ENCODE measurements around the gene MINDY3. TPM values are rescaled to one million over a fixed set of nuclear protein-coding genes. Genes with fewer than 3 reads are reported as not detected.

Gene MINDY3
- total RNA-seq, 2 donors from 2014 or later, result 23.3 to 30.5 TPM

DNA sequence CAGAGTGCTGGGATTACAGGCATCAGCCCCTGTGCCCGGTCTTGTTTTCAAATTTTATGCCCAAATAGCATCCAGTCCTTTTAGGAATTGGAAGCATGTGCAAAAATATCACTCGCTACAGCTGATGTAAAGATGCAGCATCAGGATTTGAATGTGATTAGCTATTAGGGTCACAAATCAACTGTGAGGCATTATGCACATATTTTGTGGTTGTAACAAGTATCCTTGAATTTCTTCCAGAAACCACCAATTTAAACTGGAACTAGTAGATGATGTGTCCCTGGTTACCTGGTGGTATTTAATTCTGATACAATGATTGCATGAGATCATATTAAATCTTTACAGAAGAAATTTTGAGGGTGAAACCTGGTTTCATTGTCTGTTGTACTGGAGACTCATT, 99.6 kb downstream of the MINDY3 start:
- Histone ChIP-seq H3K36me3 (no peaks in the 10 kb centered on the region), H3K27me3 (replicated peaks; ENCODE audit: insufficient read depth) (no peaks in the 10 kb centered on the region), H3K9me3 (no peaks in the 10 kb centered on the region), H3K4me3 (no peak overlapping the region), H3K27ac (no peak overlapping the region), H3K4me1 (replicated peaks) (no peaks in the 10 kb centered on the region)
- DNase-seq (ENCODE audit: low spot score), result no peak
- intact Hi-C loops (cut with DNase I), result no loop called here
- TF ChIP-seq POLR2A (IDR thresholded peaks at IDR 0.05), result no peak
- no peak for TF ChIP-seq POLR2AphosphoS5 (IDR thresholded peaks at IDR 0.05)
- TF ChIP-seq, protein P1, sequence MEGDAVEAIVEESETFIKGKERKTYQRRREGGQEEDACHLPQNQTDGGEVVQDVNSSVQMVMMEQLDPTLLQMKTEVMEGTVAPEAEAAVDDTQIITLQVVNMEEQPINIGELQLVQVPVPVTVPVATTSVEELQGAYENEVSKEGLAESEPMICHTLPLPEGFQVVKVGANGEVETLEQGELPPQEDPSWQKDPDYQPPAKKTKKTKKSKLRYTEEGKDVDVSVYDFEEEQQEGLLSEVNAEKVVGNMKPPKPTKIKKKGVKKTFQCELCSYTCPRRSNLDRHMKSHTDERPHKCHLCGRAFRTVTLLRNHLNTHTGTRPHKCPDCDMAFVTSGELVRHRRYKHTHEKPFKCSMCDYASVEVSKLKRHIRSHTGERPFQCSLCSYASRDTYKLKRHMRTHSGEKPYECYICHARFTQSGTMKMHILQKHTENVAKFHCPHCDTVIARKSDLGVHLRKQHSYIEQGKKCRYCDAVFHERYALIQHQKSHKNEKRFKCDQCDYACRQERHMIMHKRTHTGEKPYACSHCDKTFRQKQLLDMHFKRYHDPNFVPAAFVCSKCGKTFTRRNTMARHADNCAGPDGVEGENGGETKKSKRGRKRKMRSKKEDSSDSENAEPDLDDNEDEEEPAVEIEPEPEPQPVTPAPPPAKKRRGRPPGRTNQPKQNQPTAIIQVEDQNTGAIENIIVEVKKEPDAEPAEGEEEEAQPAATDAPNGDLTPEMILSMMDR (IDR thresholded peaks at IDR 0.05), result no peak
- WGBS, result 95% methylated on average over 2 of the region's 2 CpGs

DNA sequence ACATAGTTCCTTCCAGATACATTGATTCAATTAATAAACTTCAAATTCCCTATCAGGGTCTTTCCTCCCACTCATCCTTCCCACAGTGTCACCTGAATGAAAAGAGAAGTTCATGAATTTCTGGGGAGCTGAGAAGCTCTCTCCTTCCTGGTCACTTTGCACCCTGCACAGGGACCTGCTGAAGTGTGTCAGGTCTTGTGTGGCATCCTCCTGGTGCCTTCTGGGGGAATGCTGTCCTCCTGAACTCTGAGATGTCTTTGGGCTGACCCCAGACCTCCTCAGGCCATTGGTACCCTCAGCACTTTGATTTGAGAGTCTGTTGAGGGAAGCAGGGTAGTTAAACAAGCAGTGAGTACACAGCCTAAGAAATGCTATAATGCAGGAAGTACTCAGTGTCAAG, 101.0 kb downstream of the MINDY3 start:
- no peak overlapping the region for H3K27ac ChIP-seq
- no peaks in the 10 kb centered on the region for H3K36me3 ChIP-seq
- TF ChIP-seq, protein P1 (IDR thresholded peaks at IDR 0.05), result no peak
- TF ChIP-seq POLR2A (IDR thresholded peaks at IDR 0.05) (no peak), POLR2AphosphoS5 (IDR thresholded peaks at IDR 0.05) (no peak)
- no peak for DNase-seq (ENCODE audit: low spot score)
- intact Hi-C loops (cut with DNase I), result no loop called here
- no peaks in the 10 kb centered on the region for H3K4me1 ChIP-seq (replicated peaks)
- no peaks in the 10 kb centered on the region for H3K9me3 ChIP-seq
- H3K4me3 ChIP-seq, result no peak overlapping the region
- no peaks in the 10 kb centered on the region for H3K27me3 ChIP-seq (replicated peaks; ENCODE audit: insufficient read depth)

DNA sequence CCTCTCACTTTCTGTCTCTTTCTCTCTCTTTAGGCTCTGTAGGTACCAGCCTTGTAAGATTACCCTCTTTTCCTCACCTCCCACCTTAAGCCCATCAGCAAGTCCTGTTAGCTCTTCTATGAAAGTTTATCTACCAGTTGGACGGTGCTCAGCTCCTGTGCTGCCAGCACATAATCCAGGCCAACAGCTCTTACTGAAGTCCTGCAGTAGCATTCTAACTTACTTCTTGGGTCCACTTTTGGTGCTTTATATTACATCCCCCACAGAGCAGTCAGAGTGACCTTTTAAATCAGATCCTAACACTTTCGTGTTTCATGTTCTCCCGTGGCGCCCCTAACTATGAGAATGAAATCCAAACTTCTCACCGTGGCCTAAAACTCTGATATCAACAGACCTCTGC, 101.7 kb downstream of the MINDY3 start:
- Histone ChIP-seq H3K4me3 (no peak overlapping the region), H3K36me3 (no peaks in the 10 kb centered on the region), H3K9me3 (no peaks in the 10 kb centered on the region), H3K27ac (no peak overlapping the region), H3K4me1 (replicated peaks) (no peaks in the 10 kb centered on the region), H3K27me3 (replicated peaks; ENCODE audit: insufficient read depth) (no peaks in the 10 kb centered on the region)
- no peak for DNase-seq (ENCODE audit: low spot score)
- intact Hi-C loops (cut with DNase I), result no loop called here
- TF ChIP-seq POLR2A (IDR thresholded peaks at IDR 0.05), result no peak
- no peak for TF ChIP-seq POLR2AphosphoS5 (IDR thresholded peaks at IDR 0.05)
- TF ChIP-seq, protein P1 (IDR thresholded peaks at IDR 0.05), result no peak
- 75% methylated on average over 5 of the region's 5 CpGs for WGBS

DNA sequence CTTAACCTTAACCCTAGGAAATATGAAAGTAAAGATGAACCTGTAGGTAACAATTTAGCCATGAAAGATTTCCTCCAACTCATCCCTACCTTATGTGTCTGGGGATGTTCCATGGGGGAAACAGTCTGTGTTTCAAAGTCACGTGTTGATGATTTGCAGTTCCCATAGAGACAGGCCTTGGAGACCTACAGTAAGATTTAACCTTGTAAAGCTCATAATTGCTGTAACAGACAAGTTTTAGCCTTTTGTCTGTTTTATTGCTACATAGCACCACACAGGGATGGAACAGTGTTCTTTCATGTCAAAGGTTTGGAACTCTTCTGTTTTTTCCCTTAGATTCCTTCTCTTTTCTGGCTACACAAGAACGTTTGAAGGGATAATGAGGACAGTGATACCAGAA, 105.4 kb downstream of the MINDY3 start:
- H3K27me3 ChIP-seq (replicated peaks; ENCODE audit: insufficient read depth), result no peaks in the 10 kb centered on the region
- 16% methylated on average over 2 of the region's 2 CpGs for WGBS
- H3K36me3 ChIP-seq, result no peaks in the 10 kb centered on the region
- TF ChIP-seq, protein P1 (IDR thresholded peaks at IDR 0.05), result no peak
- TF ChIP-seq POLR2AphosphoS5 (IDR thresholded peaks at IDR 0.05) (no peak), POLR2A (IDR thresholded peaks at IDR 0.05) (no peak)
- H3K4me3 ChIP-seq, result no peak overlapping the region
- no peaks in the 10 kb centered on the region for H3K9me3 ChIP-seq
- H3K4me1 ChIP-seq (replicated peaks), result no peaks in the 10 kb centered on the region
- intact Hi-C loops (cut with DNase I), result no loop called here
- DNase-seq (ENCODE audit: low spot score), result no peak
- no peak overlapping the region for H3K27ac ChIP-seq

DNA sequence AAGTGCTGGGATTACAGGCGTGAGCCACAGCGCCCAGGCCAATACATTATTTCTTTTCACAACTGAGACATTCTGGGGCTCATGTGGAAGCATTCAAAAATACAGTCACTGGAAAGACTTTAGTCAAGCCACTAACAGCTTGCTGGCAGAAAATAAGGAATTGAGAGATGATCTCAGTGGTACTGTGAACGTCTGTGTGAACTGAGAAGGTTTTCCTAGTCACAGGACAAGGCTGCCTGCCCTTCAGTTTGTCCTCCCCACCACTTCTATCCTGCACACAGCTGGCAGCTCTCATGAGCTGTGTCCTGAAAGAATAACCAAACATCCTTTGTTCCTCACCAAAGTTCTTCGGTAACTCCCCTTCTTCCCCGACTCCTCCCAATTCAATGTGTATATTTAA, 109.3 kb downstream of the MINDY3 start:
- TF ChIP-seq POLR2A (IDR thresholded peaks at IDR 0.05), result no peak
- TF ChIP-seq, protein P1 (IDR thresholded peaks at IDR 0.05), result no peak
- no peak for TF ChIP-seq POLR2AphosphoS5 (IDR thresholded peaks at IDR 0.05)
- H3K9me3 ChIP-seq, result no peaks in the 10 kb centered on the region
- intact Hi-C loops (cut with DNase I), result no loop called here
- no peaks in the 10 kb centered on the region for H3K4me1 ChIP-seq (replicated peaks)
- WGBS, result 80% methylated on average over 5 of the region's 5 CpGs
- DNase-seq (ENCODE audit: low spot score), result no peak
- H3K4me3 ChIP-seq, result no peak overlapping the region
- no peaks in the 10 kb centered on the region for H3K36me3 ChIP-seq
- H3K27me3 ChIP-seq (replicated peaks; ENCODE audit: insufficient read depth), result no peaks in the 10 kb centered on the region
- no peak overlapping the region for H3K27ac ChIP-seq
